RCC 7860 (cell line): ENCODE data around the gene PGM5.
"Not testable (repeated sequence)": the region's sequence is repeated elsewhere in the genome, so short reads cannot be mapped to it uniquely, and the experiment has no call there.

ENCODE experiments used
- DNase-seq: peaks from one replicate; pipeline ENCODE4 v3.0.0-alpha.2; 2015; ENCODE audit warnings: low spot score
- FAIRE-seq: peaks from 2 replicates; lab custom pipeline; 2012; peaks lifted over from hg19 to GRCh38; lab: Jason Lieb, UNC

PGM5 gene

DNA sequence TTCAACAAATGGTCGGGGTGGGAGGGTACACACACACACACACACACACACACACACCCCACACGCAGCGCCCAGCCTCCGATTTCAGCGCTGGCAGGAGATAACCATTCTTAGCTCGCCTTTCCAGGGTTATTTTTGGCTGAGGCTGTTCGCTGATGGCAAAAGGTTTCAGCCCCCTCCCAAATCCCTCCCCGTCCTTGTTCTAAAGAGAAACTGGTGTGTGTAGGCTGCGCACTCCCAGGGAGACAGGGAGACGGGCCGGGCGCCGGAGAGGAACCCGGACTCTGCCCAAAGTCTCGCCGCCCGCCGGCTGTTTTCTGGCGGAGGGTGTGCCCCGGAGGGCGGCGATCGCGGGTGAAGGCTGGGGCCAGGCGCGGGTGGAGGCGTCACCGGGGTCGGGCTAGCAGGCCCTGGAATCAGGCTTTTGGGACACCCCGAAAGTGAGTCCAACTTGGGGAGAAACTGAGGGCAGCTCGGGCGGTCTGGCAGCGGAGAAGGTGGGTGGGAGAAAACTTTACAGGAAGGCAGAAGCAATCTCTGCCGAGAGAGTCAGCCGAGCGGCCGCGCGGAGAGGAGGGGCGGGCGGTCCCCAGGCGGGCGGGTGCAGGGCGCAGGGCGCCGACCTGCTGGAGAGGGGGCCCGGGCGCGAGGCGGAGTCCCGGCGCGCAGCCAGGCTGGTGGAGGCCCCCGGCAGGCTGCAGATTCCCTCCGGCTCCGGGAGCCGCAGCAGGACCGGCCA lies at the start of gene PGM5:
Gene PGM5, plus strand, starts transcription at position 232 of the 739 bp plus-strand sequence. CDS start 517 bp downstream, outside the sequence.
- FAIRE-seq, DNase-seq: not testable (repeated sequence)

DNA sequence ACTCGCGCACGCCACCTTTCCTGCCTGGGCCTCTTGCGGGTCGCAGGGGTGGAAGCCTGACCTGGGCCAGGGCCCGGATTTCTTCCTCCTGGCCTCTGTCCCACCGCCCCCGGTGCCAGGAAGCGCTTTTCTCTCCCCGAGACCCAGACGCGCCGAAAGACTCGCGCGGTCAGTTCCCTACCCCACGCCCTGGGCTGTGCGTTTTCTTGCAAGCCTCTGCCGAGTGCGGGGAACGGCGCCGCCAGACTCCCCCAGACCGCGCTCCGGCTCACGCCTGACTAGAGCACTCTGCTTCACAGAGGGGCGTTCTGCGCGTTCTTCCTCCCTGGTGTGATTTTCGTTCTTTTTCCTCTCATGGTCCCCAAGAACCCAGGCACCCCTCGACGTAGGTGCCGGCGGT lies 49.3 kb upstream of the PGM5 start:
- FAIRE-seq, DNase-seq: not testable (repeated sequence)

DNA sequence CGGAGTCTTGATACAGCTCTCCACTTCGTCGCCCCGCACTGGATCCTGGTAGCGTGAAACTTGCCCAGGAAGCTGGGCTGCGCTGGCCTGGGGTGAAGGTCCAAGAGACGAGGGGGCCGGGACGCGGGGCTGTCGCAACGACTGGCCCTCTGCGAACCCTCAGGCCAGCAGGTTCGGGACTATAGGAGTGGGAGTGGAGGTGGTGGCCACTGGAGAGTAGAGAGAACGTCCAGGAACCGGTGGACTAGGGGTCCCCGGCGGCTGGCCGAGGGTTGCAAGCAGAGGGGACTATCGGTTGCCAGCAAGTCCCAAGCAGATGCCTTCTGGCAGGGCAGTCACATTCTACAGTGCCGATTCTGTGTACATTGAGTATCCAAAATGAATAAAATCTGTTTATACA lies 48.8 kb upstream of the PGM5 start:
- FAIRE-seq = not testable (repeated sequence)

GRCh38 chr9:68311208-68311607 lies 45.2 kb upstream of the PGM5 start:
- DNase-seq, FAIRE-seq: not testable (repeated sequence)

More for the DNA sequence above, 48.8 kb upstream of the PGM5 start:
- DNase-seq = not testable (repeated sequence)

DNA sequence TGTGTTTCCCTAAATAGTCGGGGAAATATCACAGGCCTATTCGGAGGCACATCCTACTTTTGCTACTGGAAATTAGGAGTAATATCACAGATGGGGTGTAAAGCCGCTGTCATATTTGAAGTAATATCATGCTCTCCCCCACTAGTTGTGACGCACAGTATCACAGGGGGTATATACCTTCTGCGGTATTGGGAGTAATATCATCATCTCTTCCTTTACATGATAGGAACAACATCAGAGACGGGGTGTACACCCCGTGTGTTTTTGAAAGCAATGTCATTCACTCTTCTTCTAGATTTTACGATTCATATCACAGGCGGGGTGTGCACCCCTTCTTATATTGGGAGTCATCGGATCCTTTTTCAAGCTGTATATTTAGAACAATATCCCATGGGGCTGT lies 38.2 kb upstream of the PGM5 start:
- DNase-seq, FAIRE-seq: not testable (repeated sequence)

GRCh38 chr9:68323749-68324148 lies 32.7 kb upstream of the PGM5 start:
- not testable (repeated sequence) for DNase-seq, FAIRE-seq

- DNase-seq, FAIRE-seq: not testable (repeated sequence)
Measured at GRCh38 chr9:68324518-68324917, 31.9 kb upstream of the PGM5 start.

- FAIRE-seq, DNase-seq: not testable (repeated sequence)
Measured at GRCh38 chr9:68329106-68329505, 27.3 kb upstream of the PGM5 start.

- not testable (repeated sequence) for DNase-seq, FAIRE-seq
Measured at GRCh38 chr9:68330531-68331173, 25.8 kb upstream of the PGM5 start.

- FAIRE-seq, DNase-seq: not testable (repeated sequence)
Measured at GRCh38 chr9:68332122-68332521, 24.3 kb upstream of the PGM5 start.

- not testable (repeated sequence) for DNase-seq, FAIRE-seq
Measured at GRCh38 chr9:68335935-68336334, 20.5 kb upstream of the PGM5 start.

GRCh38 chr9:68336639-68337339 lies 19.6 kb upstream of the PGM5 start:
- not testable (repeated sequence) for FAIRE-seq, DNase-seq

DNA sequence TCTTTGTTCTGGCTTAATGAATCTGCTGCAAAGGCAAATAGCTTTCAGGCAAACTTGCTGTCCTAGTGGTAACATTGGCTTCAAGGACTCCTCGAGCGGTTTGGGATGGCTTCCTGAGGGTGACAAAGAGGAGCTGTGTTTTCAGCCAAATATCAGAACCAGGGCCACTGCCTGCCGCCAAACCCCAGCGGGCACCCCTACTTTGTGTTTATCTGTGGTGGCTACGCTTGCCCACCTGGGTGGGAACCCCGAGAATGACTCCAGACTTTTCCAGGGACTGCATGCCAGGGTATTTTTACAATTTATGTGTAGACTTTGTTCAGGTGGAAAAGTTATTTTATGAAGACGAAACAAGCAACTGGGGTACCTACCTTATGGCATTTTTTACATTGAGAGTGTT lies 18.4 kb upstream of the PGM5 start:
- FAIRE-seq, DNase-seq: not testable (repeated sequence)

GRCh38 chr9:68342265-68343025 lies 14.0 kb upstream of the PGM5 start:
- DNase-seq, FAIRE-seq: not testable (repeated sequence)

DNA sequence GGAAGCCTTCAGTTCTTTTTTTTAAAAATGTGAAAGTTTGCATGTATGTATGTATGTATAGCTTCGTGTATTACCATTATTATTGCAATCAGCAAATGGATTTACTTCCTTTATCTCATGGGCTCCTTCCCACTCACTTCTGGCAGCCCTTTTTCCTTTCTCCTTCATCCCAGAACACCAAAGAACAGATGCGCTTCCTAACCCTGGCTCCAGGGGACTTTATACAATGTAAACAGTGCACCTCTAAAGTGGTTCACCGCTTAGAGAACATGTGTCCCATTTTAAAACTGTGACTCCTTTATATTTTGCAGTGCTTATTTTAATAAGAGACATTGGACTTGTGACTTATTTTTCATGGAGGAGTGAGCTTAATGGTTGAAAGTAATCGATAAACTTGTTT lies 13.2 kb upstream of the PGM5 start:
- not testable (repeated sequence) for FAIRE-seq, DNase-seq

DNA sequence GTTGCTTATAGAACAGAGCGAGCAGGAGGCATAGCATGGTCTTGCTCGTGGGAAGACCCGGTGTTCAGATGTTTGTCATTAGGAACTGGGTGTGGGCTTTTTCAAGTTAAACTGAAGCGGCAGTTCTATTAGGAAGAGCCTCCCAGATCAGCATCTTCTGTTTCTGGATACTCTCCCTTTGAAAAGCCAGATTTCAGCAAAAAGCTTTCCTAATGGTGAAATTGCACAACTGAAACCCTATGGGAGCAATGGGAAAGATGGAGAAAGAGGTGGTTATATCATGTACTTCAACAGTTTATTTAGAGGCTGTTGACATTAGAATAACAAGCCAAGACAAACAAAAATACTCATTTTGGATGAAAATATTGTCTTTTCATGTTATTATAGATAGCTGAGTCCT lies 12.4 kb upstream of the PGM5 start:
- DNase-seq, FAIRE-seq: not testable (repeated sequence)

- FAIRE-seq, DNase-seq: not testable (repeated sequence)
Measured at GRCh38 chr9:68351689-68352088, 4.7 kb upstream of the PGM5 start.

GRCh38 chr9:68355993-68356379 lies 425 bp upstream of the PGM5 start:
- not testable (repeated sequence) for FAIRE-seq, DNase-seq

DNA sequence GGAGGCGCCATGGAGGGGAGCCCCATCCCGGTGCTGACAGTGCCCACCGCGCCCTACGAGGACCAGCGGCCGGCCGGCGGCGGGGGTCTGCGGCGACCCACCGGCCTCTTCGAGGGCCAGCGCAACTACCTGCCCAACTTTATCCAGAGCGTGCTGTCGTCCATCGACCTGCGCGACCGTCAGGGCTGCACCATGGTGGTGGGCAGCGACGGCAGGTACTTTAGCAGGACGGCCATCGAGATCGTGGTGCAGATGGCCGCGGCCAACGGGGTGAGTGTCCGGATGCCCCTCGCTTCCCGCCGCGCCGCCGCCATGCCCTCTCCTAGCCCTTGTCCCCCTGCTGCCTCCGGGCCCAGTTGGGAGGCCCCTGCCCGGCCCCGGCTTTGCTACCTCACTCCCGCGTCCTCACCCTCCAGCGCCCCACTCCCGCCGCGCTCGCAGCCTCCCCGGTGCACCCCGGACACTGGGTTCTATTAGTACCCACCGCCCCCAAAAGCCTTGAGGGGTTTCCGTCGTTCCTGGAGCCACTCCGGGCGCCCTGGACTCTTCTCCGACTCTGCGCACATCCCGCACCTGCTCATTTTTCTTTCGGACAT lies 806 bp downstream of the PGM5 start:
- not testable (repeated sequence) for DNase-seq, FAIRE-seq
